Endodermal cell (in vitro differentiated cells): Measurements from ENCODE around the gene HOXD12. TPM values are rescaled to one million over a fixed set of nuclear protein-coding genes. Genes with fewer than 3 reads are reported as not detected.

Source experiments
- DNase-seq: peaks from one replicate; pipeline ENCODE4 v3.0.0-alpha.2; 2017
- H3K27ac ChIP-seq: 2 replicates; pipeline ENCODE4 v1.5.1; 2013; ENCODE audit warnings: mild to moderate bottlenecking, low read depth, low read length, moderate library complexity
- H3K27me3 ChIP-seq: 2 replicates; pipeline ENCODE4 v1.6.1; 2013; ENCODE audit warnings: mild to moderate bottlenecking, low read length, moderate library complexity; ENCODE audit not compliant: insufficient read depth, control insufficient read depth, poor library complexity, severe bottlenecking
- H3K36me3 ChIP-seq: 2 replicates; pipeline ENCODE4 v1.7.0; 2013; ENCODE audit warnings: mild to moderate bottlenecking, low read length, moderate library complexity; ENCODE audit not compliant: control insufficient read depth, insufficient read depth
- H3K4me1 ChIP-seq: one replicate; pipeline ENCODE4 v1.7.0; 2013; ENCODE audit warnings: low read length; ENCODE audit not compliant: control insufficient read depth, insufficient read depth
- H3K4me3 ChIP-seq: 2 replicates; pipeline ENCODE4 v1.5.1; 2013; ENCODE audit warnings: mild to moderate bottlenecking, low read length, moderate library complexity
- H3K9ac ChIP-seq: 2 replicates; pipeline ENCODE4 v1.6.1; 2013; ENCODE audit warnings: mild to moderate bottlenecking, low read length, moderate library complexity; ENCODE audit not compliant: poor library complexity, severe bottlenecking; ENCODE audit errors: extremely low read depth
- H3K9me3 ChIP-seq: 2 replicates; pipeline ENCODE4 v1.6.1; 2013; ENCODE audit warnings: mild to moderate bottlenecking, low read length, moderate library complexity; ENCODE audit not compliant: control insufficient read depth
- H3K27ac Mint-ChIP-seq: 2 replicates; pipeline ENCODE4 v1.8.0; 2020; ENCODE audit warnings: mixed read lengths
- H3K27me3 Mint-ChIP-seq: 2 replicates; pipeline ENCODE4 v1.8.0; 2021; ENCODE audit warnings: mild to moderate bottlenecking, mixed read lengths; ENCODE audit not compliant: insufficient read depth
- H3K36me3 Mint-ChIP-seq: 2 replicates; pipeline ENCODE4 v1.8.0; 2020; ENCODE audit warnings: low read depth, mixed read lengths
- H3K4me1 Mint-ChIP-seq: 2 replicates; pipeline ENCODE4 v1.8.0; 2020; ENCODE audit warnings: mixed read lengths
- H3K4me3 Mint-ChIP-seq: 2 replicates; pipeline ENCODE4 v1.8.0; 2020; ENCODE audit warnings: mild to moderate bottlenecking, moderate library complexity, mixed read lengths
- H3K9me3 Mint-ChIP-seq: 2 replicates; pipeline ENCODE4 v1.8.0; 2020; ENCODE audit warnings: mild to moderate bottlenecking, mixed read lengths
- WGBS, 2 experiments: methylation state at CpG; one replicate each; pipeline versions ENCODE4 v1.1.5 to v1.1.7; 2013; ENCODE audit warnings: missing lambda C conversion rate in 2 of 2, mixed read lengths in 1 of 2; ENCODE audit not compliant: insufficient coverage in 1 of 2, insufficient read length in 1 of 2; 5-methylcytosine and 5-hydroxymethylcytosine counted together
- total RNA-seq, 2 donors: library from RNA; stranded (reverse); fragmentation: NEBNext Ultra II Directional in 1 of 2; extraction: Animal tissue kit (Norgen Biotek cat#: 25700) in 1 of 2; gene quantifications; 2 replicates in 1 of 2; 3 replicates in 1 of 2; pipeline ENCODE4 v1.2.1, GENCODE V29; 2021
- TF ChIP-seq, protein P1 (sequence below): fragments of 200-600 bp; sonication (generic); conservative IDR thresholded peaks from 2 replicates; pipeline ENCODE4 v1.5.0; 2021; ENCODE audit warnings: antibody characterized with exemption, mild to moderate bottlenecking

Gene HOXD12
- total RNA-seq, 2 donors from 2014 or later, result not detected

GRCh38 chr2:176076796-176077195 is 22.8 kb upstream of the HOXD12 start:
- Histone ChIP-seq H3K27me3 (peaks cover 96% of the 10 kb centered on the region), H3K27ac (no peak overlapping the region), H3K4me1 (no peaks in the 10 kb centered on the region), H3K4me3 (no peak overlapping the region), H3K9me3 (no peaks in the 10 kb centered on the region), H3K36me3 (no peaks in the 10 kb centered on the region), H3K9ac (no peak overlapping the region)
- Mint-ChIP-seq H3K4me1 (peaks cover 22% of the 10 kb centered on the region), H3K4me3 (no peak overlapping the region), H3K27ac (no peak overlapping the region), H3K27me3 (peaks cover 94% of the 10 kb centered on the region), H3K36me3 (no peaks in the 10 kb centered on the region), H3K9me3 (peaks cover 7% of the 10 kb centered on the region)
- DNase-seq, result no peak
- WGBS, 2 experiments, result 86% methylated on average over 2 of the region's 2 CpGs; no CpG with 5 or more reads in 1 of the 2 experiments
- TF ChIP-seq, protein P1, sequence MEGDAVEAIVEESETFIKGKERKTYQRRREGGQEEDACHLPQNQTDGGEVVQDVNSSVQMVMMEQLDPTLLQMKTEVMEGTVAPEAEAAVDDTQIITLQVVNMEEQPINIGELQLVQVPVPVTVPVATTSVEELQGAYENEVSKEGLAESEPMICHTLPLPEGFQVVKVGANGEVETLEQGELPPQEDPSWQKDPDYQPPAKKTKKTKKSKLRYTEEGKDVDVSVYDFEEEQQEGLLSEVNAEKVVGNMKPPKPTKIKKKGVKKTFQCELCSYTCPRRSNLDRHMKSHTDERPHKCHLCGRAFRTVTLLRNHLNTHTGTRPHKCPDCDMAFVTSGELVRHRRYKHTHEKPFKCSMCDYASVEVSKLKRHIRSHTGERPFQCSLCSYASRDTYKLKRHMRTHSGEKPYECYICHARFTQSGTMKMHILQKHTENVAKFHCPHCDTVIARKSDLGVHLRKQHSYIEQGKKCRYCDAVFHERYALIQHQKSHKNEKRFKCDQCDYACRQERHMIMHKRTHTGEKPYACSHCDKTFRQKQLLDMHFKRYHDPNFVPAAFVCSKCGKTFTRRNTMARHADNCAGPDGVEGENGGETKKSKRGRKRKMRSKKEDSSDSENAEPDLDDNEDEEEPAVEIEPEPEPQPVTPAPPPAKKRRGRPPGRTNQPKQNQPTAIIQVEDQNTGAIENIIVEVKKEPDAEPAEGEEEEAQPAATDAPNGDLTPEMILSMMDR, result no peak

DNA sequence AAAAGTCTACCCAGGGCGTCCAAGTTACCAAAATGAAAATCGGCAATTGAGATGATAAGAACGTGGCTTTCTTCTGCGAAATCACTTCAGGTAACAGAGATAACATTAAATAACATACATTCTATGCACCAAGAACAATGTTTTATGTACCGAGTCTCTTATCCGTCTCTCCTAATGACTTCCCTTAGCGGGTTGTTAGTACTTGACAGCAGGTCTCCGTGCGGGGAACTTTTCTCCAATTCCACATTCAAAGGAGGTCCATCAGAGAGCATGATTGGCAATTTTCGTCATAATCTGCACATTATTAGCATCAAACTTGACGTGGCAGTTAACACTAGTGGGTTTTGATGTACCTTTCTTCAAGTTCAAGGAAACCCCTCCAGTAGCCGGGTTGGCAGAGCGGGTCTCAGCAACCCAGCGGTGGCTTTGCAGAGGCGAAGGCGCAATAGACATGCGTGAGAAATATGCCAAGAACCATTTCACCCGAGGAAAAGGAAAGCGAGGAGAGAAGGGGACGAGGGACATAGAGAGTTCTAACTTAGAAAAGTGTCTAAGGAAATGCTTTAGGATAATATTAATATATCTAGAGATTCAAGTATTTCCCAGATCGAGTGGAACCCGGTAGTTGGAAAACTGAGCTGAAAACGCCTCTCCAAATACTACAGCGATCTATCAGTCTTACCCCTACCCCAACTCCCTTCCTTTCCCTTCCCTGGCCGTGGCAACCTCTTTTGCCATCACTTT is 20.9 kb upstream of the HOXD12 start:
- peaks cover 96% of the 10 kb centered on the region for H3K27me3 ChIP-seq
- no peak overlapping the region for H3K9ac ChIP-seq
- Mint-ChIP-seq H3K27ac (no peak overlapping the region), H3K4me3 (peak overlapping the region; percentile 54), H3K27me3 (peaks cover 94% of the 10 kb centered on the region), H3K9me3 (peaks cover 5% of the 10 kb centered on the region), H3K4me1 (peaks cover 27% of the 10 kb centered on the region), H3K36me3 (no peaks in the 10 kb centered on the region)
- H3K9me3 ChIP-seq, result no peaks in the 10 kb centered on the region
- H3K36me3 ChIP-seq, result no peaks in the 10 kb centered on the region
- peak overlapping the region; percentile 79 for H3K4me3 ChIP-seq
- WGBS, 2 experiments, result 5 to 6% methylated on average over 20 to 25 of the region's 25 CpGs
- TF ChIP-seq, protein P1, result no peak
- no peak overlapping the region for H3K27ac ChIP-seq
- no peak for DNase-seq
- peaks cover 3% of the 10 kb centered on the region for H3K4me1 ChIP-seq

DNA sequence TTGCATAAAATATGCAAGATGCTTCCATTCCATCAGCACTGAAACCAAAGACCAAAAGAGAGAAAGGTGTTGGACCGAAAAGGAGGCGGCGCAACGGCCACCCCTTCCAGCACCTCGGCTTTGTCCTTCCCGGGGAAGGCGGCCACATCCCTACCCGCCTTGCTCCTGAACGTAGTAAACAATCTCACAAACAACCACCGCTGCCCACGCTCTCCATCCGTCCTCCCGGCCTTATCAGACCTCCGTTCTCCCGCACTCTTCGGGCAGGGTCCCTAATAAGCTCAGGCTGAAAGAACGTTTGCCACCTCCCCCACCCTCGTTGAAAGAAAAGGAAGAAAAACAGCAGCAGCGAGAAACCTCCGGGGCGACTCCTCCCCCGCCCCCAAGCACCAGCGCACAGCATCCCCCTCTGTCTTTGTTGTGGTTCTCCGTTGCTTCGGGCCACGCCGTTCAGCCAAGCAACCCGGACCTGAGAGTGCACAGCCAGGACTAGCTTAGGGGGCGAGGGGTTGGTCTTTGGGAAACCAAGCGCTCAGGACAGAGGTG is 20.2 kb upstream of the HOXD12 start:
- TF ChIP-seq, protein P1, result no peak
- peak overlapping the region; percentile 79 for H3K4me3 ChIP-seq
- Mint-ChIP-seq H3K27ac (no peak overlapping the region), H3K27me3 (peaks cover 94% of the 10 kb centered on the region), H3K4me1 (peaks cover 31% of the 10 kb centered on the region), H3K36me3 (no peaks in the 10 kb centered on the region), H3K9me3 (peaks cover 5% of the 10 kb centered on the region), H3K4me3 (peak overlapping the region; percentile 54)
- peaks cover 4% of the 10 kb centered on the region for H3K4me1 ChIP-seq
- peak; percentile 71 for DNase-seq
- H3K36me3 ChIP-seq, result no peaks in the 10 kb centered on the region
- no peak overlapping the region for H3K9ac ChIP-seq
- no peak overlapping the region for H3K27ac ChIP-seq
- peaks cover 97% of the 10 kb centered on the region for H3K27me3 ChIP-seq
- 0 to 1% methylated on average over 3 to 30 of the region's 30 CpGs for WGBS, 2 experiments
- no peaks in the 10 kb centered on the region for H3K9me3 ChIP-seq
